Upper lobe of left lung (tissue), 6 donors: Measurements from ENCODE around the gene FAM168A. TPM values are rescaled to one million over a fixed set of nuclear protein-coding genes. Genes with fewer than 3 reads are reported as not detected.

Source experiments
- ATAC-seq, 2 donors: fragments of 200-7000 bp; cut with Tn5 transposase; one replicate each; pipeline ENCODE4 v1.9.1; 2022; ENCODE audit warnings: mild to moderate bottlenecking in 2 of 2, moderate library complexity in 2 of 2; ENCODE audit not compliant: low FRiP score in 2 of 2
- DNase-seq, 2 donors: peaks; one replicate each; pipeline ENCODE4 v3.0.0-alpha.2; 2019 to 2020
- H3K27ac ChIP-seq, 4 donors: fragments of 200-600 bp; sonication (generic); one replicate each; pipeline ENCODE4 v1.5.1; 2016 to 2019
- H3K27me3 ChIP-seq, 4 donors: fragments of 200-600 bp; sonication (generic); one replicate each; pipeline ENCODE4 v1.5.1; 2017 to 2019
- H3K36me3 ChIP-seq, 4 donors: fragments of 200-600 bp; sonication (generic); one replicate each; pipeline ENCODE4 v1.5.1; 2016 to 2019
- H3K4me1 ChIP-seq, 4 donors: fragments of 200-600 bp; sonication (generic); one replicate each; pipeline ENCODE4 v1.5.1; 2018 to 2019
- H3K4me3 ChIP-seq, 4 donors: fragments of 200-600 bp; sonication (generic); one replicate each; pipeline ENCODE4 v1.5.1; 2017 to 2019; ENCODE audit warnings: mild to moderate bottlenecking in 2 of 4, moderate library complexity in 1 of 4
- H3K9me3 ChIP-seq, 4 donors: fragments of 200-600 bp; sonication (generic); one replicate each; pipeline ENCODE4 v1.5.1; 2018 to 2019
- CTCF ChIP-seq, 6 experiments: fragments of 450-650 bp in 4 of 6; fragments of 200-600 bp in 2 of 6; sonication (generic) in 2 of 6; IDR thresholded peaks; one replicate each; pipeline ENCODE4 v1.5.1; 2016 to 2019; ENCODE audit warnings: antibody characterized with exemption in 6 of 6
- EP300 ChIP-seq, 4 donors: sonication (generic); formaldehyde crosslinking; IDR thresholded peaks; one replicate each; pipeline ENCODE4 v1.5.1; 2017; ENCODE audit warnings: antibody characterized with exemption in 4 of 4, control low read depth in 2 of 4
- POLR2A ChIP-seq, 4 donors: fragments of 450-650 bp; IDR thresholded peaks; one replicate each; pipeline ENCODE4 v1.5.1; 2016 to 2017; ENCODE audit warnings: antibody characterized with exemption in 4 of 4, mild to moderate bottlenecking in 2 of 4
- POLR2AphosphoS5 ChIP-seq, 2 donors: sonication (generic); formaldehyde crosslinking; IDR thresholded peaks; one replicate each; pipeline ENCODE4 v1.5.1; 2017; ENCODE audit warnings: antibody characterized with exemption in 2 of 2
- WGBS, 2 donors: methylation state at CpG; one replicate each; pipeline ENCODE4 v1.1.5; 2017 to 2018; 5-methylcytosine and 5-hydroxymethylcytosine counted together
- total RNA-seq, 6 donors: library from RNA; depleted of rRNA in 4 of 6; stranded (reverse); fragments of >200 nt in 4 of 6; gene quantifications; one replicate each; pipeline versions ENCODE4 v1.1.0 to v1.2.1, GENCODE V29; 2016 to 2021
- donor health status: DM: no; HTN: no; CAD: no; lungs with moderate emphysema.
- donor health status: DM: no; HTN: yes; CAD: no; lungs with severe emphysema.

The FAM168A gene
- total RNA-seq, 6 donors from 2014 or later, result 15.7 to 30.7 (median 24.1) TPM

DNA sequence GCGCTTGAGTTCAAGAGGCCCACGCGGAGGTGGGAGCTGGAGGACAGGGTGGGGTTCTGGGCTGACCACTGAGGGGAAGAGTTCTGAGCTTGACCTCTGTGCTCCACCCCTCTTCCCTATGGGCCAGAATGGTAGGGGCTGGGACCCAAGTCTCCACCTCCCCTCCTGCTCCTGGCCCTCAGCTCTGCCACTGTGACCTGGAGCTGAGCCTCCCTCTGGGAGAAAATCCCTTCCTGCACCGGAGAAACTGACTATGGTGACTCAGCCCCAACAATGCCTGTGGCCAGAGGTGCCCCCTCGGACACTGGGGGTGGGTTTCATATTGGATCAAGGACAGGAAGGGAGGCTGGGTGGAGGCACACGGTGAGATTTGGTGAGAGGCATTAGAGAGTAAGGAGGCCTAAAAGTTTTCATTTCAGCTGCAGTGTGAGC is 198.7 kb downstream of the FAM168A start:
- Histone ChIP-seq H3K36me3 (peaks cover 0 to 16% (median 3%) of the 10 kb centered on the region in 4 donors), H3K4me3 (no peak overlapping the region), H3K9me3 (no peaks in the 10 kb centered on the region), H3K4me1 (peaks cover 0 to 6% (median 3%) of the 10 kb centered on the region in 4 donors), H3K27ac (no peak overlapping the region), H3K27me3 (no peaks in the 10 kb centered on the region)
- TF ChIP-seq CTCF (IDR thresholded peaks at IDR 0.05), result no peak
- no peak for TF ChIP-seq EP300 (IDR thresholded peaks at IDR 0.05)
- TF ChIP-seq POLR2AphosphoS5 (IDR thresholded peaks at IDR 0.05), result no peak
- no peak for TF ChIP-seq POLR2A (IDR thresholded peaks at IDR 0.05)
- DNase-seq (no peak), ATAC-seq (no peak)
- WGBS, 2 donors, result 68 to 79% methylated on average over 3 to 6 of the region's 6 CpGs

DNA sequence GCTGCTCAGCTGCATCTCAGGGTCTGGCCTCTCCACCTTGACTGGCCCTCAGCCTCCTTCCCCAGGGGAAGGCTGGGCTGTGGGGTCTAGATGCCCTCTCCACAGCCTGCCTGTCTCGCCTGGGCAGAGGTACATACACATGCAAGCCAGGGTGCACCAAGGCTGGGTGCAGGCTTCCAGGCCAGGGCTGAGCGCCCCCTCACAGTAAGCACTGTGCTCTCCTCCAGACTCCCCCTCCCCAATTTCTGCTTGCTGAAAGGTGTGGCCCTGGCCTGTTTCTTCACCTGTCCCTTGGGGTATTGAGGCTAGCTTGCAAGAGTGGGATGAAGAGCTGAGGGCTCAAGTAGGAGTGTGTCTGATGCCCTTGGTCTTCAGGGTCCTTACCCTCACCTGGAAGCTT is 199.2 kb downstream of the FAM168A start:
- H3K4me1 ChIP-seq, result peaks cover 0 to 6% (median 3%) of the 10 kb centered on the region in 4 donors
- H3K36me3 ChIP-seq, result peaks cover 0 to 16% (median 4%) of the 10 kb centered on the region in 4 donors
- no peaks in the 10 kb centered on the region for H3K27me3 ChIP-seq
- H3K9me3 ChIP-seq, result no peaks in the 10 kb centered on the region
- H3K4me3 ChIP-seq, result no peak overlapping the region
- 90 to 100% methylated on average over 2 of the region's 2 CpGs for WGBS, 2 donors
- ATAC-seq (no peak), DNase-seq (no peak)
- TF ChIP-seq POLR2AphosphoS5 (IDR thresholded peaks at IDR 0.05) (no peak), EP300 (IDR thresholded peaks at IDR 0.05) (no peak), POLR2A (IDR thresholded peaks at IDR 0.05) (no peak), CTCF (IDR thresholded peaks at IDR 0.05) (no peak)
- H3K27ac ChIP-seq, result no peak overlapping the region

DNA sequence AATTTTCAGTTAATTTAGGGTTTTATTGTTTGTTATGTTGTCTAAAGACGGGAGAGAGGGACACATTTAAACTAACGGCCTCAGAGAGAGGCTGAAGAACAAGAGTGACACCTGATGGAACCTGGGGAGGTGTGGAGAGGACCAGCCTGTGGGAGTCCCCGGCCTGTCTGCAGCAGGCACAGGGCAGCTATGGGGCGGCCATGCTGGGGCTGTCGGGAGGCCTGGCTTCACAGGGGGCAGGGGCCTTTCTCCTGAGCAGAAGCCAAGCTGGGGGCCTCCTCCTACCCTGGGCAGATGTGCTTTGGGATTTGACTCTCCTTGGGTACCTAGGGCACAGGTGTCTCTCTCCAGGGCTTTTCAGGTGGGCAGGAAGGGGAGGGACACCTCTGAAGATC is 199.8 kb downstream of the FAM168A start:
- no peak for ATAC-seq

GRCh38 chr11:73397468-73398131 is 200.3 kb downstream of the FAM168A start:
- TF ChIP-seq POLR2A (IDR thresholded peaks at IDR 0.05), result no peak
- TF ChIP-seq CTCF (IDR thresholded peaks at IDR 0.05), result no peak
- TF ChIP-seq EP300 (IDR thresholded peaks at IDR 0.05), result no peak
- TF ChIP-seq POLR2AphosphoS5 (IDR thresholded peaks at IDR 0.05), result no peak

More for the DNA sequence above, 199.8 kb downstream of the FAM168A start:
- TF ChIP-seq CTCF (IDR thresholded peaks at IDR 0.05) (no peak), POLR2A (IDR thresholded peaks at IDR 0.05) (no peak), POLR2AphosphoS5 (IDR thresholded peaks at IDR 0.05) (no peak), EP300 (IDR thresholded peaks at IDR 0.05) (no peak)
- Histone ChIP-seq H3K9me3 (no peaks in the 10 kb centered on the region), H3K27me3 (no peaks in the 10 kb centered on the region), H3K4me3 (no peak overlapping the region), H3K36me3 (peaks cover 0 to 16% (median 4%) of the 10 kb centered on the region in 4 donors), H3K4me1 (peaks cover 0 to 6% (median 3%) of the 10 kb centered on the region in 4 donors), H3K27ac (no peak overlapping the region)
- WGBS, 2 donors, result 81 to 91% methylated on average over 5 of the region's 5 CpGs
- no peak for DNase-seq

More at GRCh38 chr11:73397468-73398131, 200.3 kb downstream of the FAM168A start:
- H3K4me1 ChIP-seq, result peaks cover 0 to 6% (median 3%) of the 10 kb centered on the region in 4 donors
- no peak overlapping the region for H3K27ac ChIP-seq
- DNase-seq (peak in 1 of 2 donors; percentile 48), ATAC-seq (no peak)
- WGBS, 2 donors, result 89 to 90% methylated on average over 6 to 8 of the region's 8 CpGs
- peaks cover 0 to 16% (median 4%) of the 10 kb centered on the region in 4 donors for H3K36me3 ChIP-seq
- H3K9me3 ChIP-seq, result no peaks in the 10 kb centered on the region
- no peaks in the 10 kb centered on the region for H3K27me3 ChIP-seq
- H3K4me3 ChIP-seq, result no peak overlapping the region
